ENCODE data around the gene GIMAP4.
"Not testable (repeated sequence)": the region's sequence is repeated elsewhere in the genome, so short reads cannot be mapped to it uniquely, and the experiment has no call there.

GIMAP4 gene

DNA sequence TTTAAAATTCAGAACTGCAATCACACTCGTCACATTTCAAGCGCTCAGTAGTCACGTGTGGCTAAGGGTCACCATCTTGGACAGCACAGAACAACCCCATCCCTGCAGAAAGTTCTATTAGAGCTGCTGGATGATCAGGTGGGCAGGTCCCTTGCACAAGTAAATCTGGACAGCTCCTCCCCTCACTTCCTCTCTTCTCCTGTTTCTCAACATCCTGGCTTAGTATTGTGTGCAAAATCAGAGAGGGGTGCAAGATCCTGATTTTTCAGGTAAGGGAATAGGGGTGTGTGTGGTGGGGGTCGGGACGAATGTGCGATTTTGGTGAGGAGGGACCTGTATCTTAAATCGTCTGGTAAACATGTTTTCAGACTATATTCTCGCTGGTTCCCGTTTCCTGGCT is at the start of gene GIMAP4:
TSS of gene GIMAP4 (plus strand) at position 222 of the 400 bp plus-strand sequence. CDS start 2,512 bp downstream, outside the sequence.
- TF ChIP-seq, protein P1, sequence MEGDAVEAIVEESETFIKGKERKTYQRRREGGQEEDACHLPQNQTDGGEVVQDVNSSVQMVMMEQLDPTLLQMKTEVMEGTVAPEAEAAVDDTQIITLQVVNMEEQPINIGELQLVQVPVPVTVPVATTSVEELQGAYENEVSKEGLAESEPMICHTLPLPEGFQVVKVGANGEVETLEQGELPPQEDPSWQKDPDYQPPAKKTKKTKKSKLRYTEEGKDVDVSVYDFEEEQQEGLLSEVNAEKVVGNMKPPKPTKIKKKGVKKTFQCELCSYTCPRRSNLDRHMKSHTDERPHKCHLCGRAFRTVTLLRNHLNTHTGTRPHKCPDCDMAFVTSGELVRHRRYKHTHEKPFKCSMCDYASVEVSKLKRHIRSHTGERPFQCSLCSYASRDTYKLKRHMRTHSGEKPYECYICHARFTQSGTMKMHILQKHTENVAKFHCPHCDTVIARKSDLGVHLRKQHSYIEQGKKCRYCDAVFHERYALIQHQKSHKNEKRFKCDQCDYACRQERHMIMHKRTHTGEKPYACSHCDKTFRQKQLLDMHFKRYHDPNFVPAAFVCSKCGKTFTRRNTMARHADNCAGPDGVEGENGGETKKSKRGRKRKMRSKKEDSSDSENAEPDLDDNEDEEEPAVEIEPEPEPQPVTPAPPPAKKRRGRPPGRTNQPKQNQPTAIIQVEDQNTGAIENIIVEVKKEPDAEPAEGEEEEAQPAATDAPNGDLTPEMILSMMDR (IDR thresholded peaks at IDR 0.05; ENCODE audit: low read length, missing control alignments) = no peak
- H3K4me3 ChIP-seq (replicated peaks; ENCODE audit: low read depth, low read length) = no peak within 1 kb of the TSS
- no peak for DNase-seq (ENCODE audit: low read depth)

DNA sequence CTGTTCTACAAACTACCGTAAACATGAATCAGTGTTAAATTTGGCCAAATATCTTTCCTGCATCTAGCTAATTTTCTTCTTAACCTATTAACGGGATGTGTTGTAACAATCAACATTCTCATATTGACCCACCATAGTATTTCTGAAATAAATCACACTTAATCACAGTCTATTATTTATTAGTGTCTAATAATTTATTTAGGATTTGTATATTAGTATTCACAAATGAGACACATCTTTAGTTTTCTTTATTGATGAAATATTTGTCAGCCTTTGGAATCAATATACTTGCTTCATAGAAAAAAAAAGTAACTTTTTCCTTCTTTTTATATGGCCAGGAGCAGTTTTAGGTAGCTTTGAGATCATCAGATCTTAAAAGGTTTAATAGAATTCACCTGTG is 47.9 kb upstream of the GIMAP4 start:
- no peak for DNase-seq (ENCODE audit: low read depth)
- H3K4me3 ChIP-seq (replicated peaks; ENCODE audit: low read depth, low read length) = no peak overlapping the region
- TF ChIP-seq, protein P1 (IDR thresholded peaks at IDR 0.05; ENCODE audit: low read length, missing control alignments) = no peak

DNA sequence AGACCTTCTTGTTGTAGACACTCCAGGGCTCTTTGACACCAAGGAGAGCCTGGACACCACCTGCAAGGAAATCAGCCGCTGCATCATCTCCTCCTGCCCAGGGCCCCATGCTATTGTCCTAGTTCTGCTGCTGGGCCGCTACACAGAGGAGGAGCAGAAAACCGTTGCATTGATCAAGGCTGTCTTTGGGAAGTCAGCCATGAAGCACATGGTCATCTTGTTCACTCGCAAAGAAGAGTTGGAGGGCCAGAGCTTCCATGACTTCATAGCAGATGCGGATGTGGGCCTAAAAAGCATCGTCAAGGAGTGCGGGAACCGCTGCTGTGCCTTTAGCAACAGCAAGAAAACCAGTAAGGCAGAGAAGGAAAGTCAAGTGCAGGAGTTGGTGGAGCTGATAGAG is 47.0 kb upstream of the GIMAP4 start:
- no peak overlapping the region for H3K4me3 ChIP-seq (replicated peaks; ENCODE audit: low read depth, low read length)
- TF ChIP-seq, protein P1 (IDR thresholded peaks at IDR 0.05; ENCODE audit: low read length, missing control alignments) = no peak
- DNase-seq (ENCODE audit: low read depth) = no peak

DNA sequence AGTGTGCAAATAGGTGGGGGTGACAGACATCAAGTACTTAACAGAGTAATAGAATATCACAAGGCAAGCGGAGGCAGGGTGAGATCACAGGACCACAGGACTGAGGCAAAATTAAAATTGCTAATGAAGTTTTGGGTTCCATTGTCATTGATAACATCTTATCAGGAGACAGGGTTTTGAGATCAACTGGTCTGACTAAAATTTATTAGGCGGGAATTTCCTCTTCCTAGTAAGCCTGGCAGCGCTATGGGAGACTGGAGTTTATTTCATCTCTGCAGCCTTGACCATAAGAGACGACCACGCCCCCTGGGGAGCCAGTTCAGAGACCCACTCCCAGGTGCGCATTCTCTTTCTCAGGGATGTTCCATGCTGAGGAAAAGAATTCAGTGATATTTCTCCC is 44.3 kb upstream of the GIMAP4 start:
- not testable (repeated sequence) for H3K4me3 ChIP-seq (replicated peaks; ENCODE audit: low read depth, low read length); DNase-seq (ENCODE audit: low read depth)

DNA sequence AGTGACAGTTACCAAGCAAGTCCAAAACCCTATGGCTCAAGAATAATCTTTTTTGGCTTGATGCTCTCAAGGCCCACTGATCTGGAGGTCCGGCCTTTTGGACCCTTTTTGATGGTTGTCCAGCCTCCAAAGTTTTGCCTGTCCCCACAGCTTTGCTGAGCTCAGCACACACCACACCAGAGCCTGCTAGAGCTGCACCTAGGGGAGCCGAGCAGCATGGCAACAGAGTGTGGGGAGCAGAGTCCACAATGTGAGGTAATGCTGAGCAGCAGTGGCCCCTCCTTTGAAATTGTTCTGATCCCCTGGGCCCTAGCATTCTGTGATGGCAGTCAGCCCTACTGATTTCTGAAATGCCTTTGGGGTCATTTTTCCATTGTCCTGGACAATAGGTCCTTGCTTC is 43.2 kb upstream of the GIMAP4 start:
- no peak overlapping the region for H3K4me3 ChIP-seq (replicated peaks; ENCODE audit: low read depth, low read length)
- DNase-seq (ENCODE audit: low read depth) = no peak
- TF ChIP-seq, protein P1 (IDR thresholded peaks at IDR 0.05; ENCODE audit: low read length, missing control alignments) = no peak

DNA sequence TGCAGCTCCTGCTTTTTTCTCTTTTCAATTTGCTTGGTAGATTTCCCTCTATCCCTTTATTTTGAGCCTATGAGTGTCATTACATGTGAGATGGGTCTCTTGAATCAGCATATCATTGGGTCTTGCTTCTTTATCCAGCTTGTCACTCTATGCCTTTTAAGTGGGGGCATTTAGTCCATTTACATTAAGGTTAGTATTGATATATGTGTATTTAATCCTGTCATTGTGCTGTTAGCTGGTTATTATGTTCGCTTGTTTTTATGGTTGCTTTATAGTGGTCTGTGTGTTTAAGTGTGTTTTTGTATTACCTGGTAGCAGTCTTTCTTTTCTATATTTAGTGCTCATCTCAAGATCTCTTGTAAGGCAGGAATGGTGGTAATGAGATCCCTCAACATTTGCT is 35.5 kb upstream of the GIMAP4 start:
- TF ChIP-seq, protein P1 (IDR thresholded peaks at IDR 0.05; ENCODE audit: low read length, missing control alignments) = no peak
- no peak overlapping the region for H3K4me3 ChIP-seq (replicated peaks; ENCODE audit: low read depth, low read length)
- no peak for DNase-seq (ENCODE audit: low read depth)

DNA sequence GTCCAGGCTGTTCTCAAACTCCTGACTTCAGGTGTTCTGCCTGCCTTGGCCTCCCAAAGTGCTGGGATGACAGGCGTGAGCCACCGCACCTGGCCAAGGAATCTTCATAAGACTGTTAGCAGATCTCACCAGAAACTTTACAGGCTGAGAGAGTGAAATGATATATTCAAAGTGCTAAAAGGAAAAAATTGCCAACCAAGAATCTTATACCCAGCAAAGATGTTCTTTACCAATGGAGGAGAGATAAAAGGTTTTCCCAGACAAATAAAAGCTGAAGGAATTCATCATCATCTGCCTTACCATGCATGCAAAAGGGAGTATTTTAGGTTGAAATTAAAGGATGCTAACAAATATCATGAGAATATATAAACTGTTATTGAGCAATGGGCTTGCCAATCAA is 28.9 kb upstream of the GIMAP4 start:
- TF ChIP-seq, protein P1 (IDR thresholded peaks at IDR 0.05; ENCODE audit: low read length, missing control alignments) = no peak

More for the DNA sequence above, 28.9 kb upstream of the GIMAP4 start:
- no peak overlapping the region for H3K4me3 ChIP-seq (replicated peaks; ENCODE audit: low read depth, low read length)
- no peak for DNase-seq (ENCODE audit: low read depth)
